Prostate gland (tissue), 2 donors: ENCODE measurements around the gene SULT1C4.

Experiments used
- CTCF ChIP-seq, 4 experiments: fragments of 200-600 bp in 2 of 4; fragments of 450-650 bp in 2 of 4; sonication (generic) in 2 of 4; IDR thresholded peaks; 1 replicate in 3 of 4; 2 replicates in 1 of 4; pipeline ENCODE4 v1.5.1; 2016 to 2019; ENCODE audit warnings: antibody characterized with exemption in 4 of 4, mild to moderate bottlenecking in 2 of 4, moderate library complexity in 2 of 4
- POLR2A ChIP-seq: fragments of 450-650 bp; IDR thresholded peaks from one replicate; pipeline ENCODE4 v1.6.1; 2016; ENCODE audit warnings: antibody characterized with exemption, mild to moderate bottlenecking
- POLR2AphosphoS5 ChIP-seq: sonication (generic); formaldehyde crosslinking; IDR thresholded peaks from one replicate; pipeline ENCODE4 v1.6.1; 2017; ENCODE audit warnings: antibody characterized with exemption

- no peak for TF ChIP-seq POLR2AphosphoS5
- TF ChIP-seq CTCF (IDR thresholded peaks at IDR 0.05), result no peak
- no peak for TF ChIP-seq POLR2A
Observed at GRCh38 chr2:108385411-108386071, 7.8 kb downstream of the SULT1C4 start.
